OCI-LY7 (cell line): ENCODE results near the gene PATJ. TPM values are rescaled to one million over a fixed set of nuclear protein-coding genes. Genes with fewer than 3 reads are reported as not detected.

Experiments
- BruUV-seq: library from RNA; stranded (reverse); fragments of 400-500 nt; replicated peaks from 2 replicates; lab custom pipeline; 2021; lab: Mats Ljungman, UMichigan
- CTCF ChIA-PET: fragments of 300-600 bp; sonication (Branson Sonifier 250); formaldehyde crosslinking; loops from one replicate; lab custom pipeline; 2022; ENCODE audit warnings: antibody characterized with exemption; ENCODE audit not compliant: unreplicated experiment; lab: Charles Lee
- POLR2A ChIA-PET: fragments of 300-600 bp; sonication (Branson Sonifier 250); formaldehyde crosslinking; loops from one replicate; lab custom pipeline; 2022; ENCODE audit warnings: antibody characterized with exemption; lab: Charles Lee
- DNase-seq: peaks from one replicate; pipeline ENCODE4 v3.0.0-alpha.2; 2015; ENCODE audit warnings: low spot score
- H2AFZ ChIP-seq: fragments of 200-600 bp; sonication (generic), shearing (Covaris generic); 2 replicates; pipeline ENCODE4 v1.6.1; 2014; ENCODE audit warnings: mild to moderate bottlenecking, antibody characterized with exemption, low read length, moderate library complexity
- H3K27ac ChIP-seq: fragments of 200-600 bp; sonication (generic); 2 replicates; pipeline ENCODE4 v1.5.1; 2014; ENCODE audit warnings: mixed run types, low read depth, mild to moderate bottlenecking, moderate library complexity, low read length, inconsistent platforms; ENCODE audit not compliant: poor library complexity, severe bottlenecking
- H3K36me3 ChIP-seq: fragments of 200-600 bp; sonication (generic); 2 replicates; pipeline ENCODE4 v1.6.1; 2014; ENCODE audit warnings: mild to moderate bottlenecking, antibody characterized with exemption, low read length, moderate library complexity, mixed read lengths; ENCODE audit not compliant: insufficient read depth
- H3K4me1 ChIP-seq: fragments of 200-600 bp; sonication (generic); 2 replicates; pipeline ENCODE4 v1.5.1; 2014; ENCODE audit warnings: mild to moderate bottlenecking, low read length; ENCODE audit not compliant: insufficient read depth, poor library complexity, severe bottlenecking
- H3K4me2 ChIP-seq: fragments of 200-600 bp; sonication (generic); 2 replicates; pipeline ENCODE4 v1.6.1; 2014; ENCODE audit warnings: mild to moderate bottlenecking, low read length
- H3K4me3 ChIP-seq: fragments of 200-600 bp; sonication (generic); 2 replicates; pipeline ENCODE4 v1.5.1; 2014; ENCODE audit warnings: mild to moderate bottlenecking, low read depth, low read length; ENCODE audit not compliant: poor library complexity, severe bottlenecking
- H3K79me2 ChIP-seq: fragments of 200-600 bp; sonication (generic); 2 replicates; pipeline ENCODE4 v1.6.1; 2016; ENCODE audit warnings: low read depth, mild to moderate bottlenecking, low read length, moderate library complexity, mixed read lengths; ENCODE audit not compliant: insufficient read depth
- H3K9me2 ChIP-seq: fragments of 200-600 bp; sonication (generic); 2 replicates; pipeline ENCODE4 v1.6.1; 2016; ENCODE audit warnings: mild to moderate bottlenecking, low read length, mixed read lengths; ENCODE audit not compliant: insufficient read depth
- H3K9me3 ChIP-seq: fragments of 200-600 bp; sonication (generic); 2 replicates; pipeline ENCODE4 v1.6.1; 2014; ENCODE audit warnings: mild to moderate bottlenecking, mixed run types, low read length, mixed read lengths
- H4K20me1 ChIP-seq: fragments of 200-600 bp; sonication (generic); 2 replicates; pipeline ENCODE4 v1.6.1; 2014; ENCODE audit warnings: mild to moderate bottlenecking, antibody characterized with exemption, low read length, moderate library complexity, mixed read lengths; ENCODE audit not compliant: insufficient read depth
- CTCF ChIP-seq: fragments of 200-600 bp; sonication (generic); conservative IDR thresholded peaks from 2 replicates; pipeline ENCODE4 v1.5.1; 2014; ENCODE audit warnings: mild to moderate bottlenecking, antibody characterized with exemption, low read length, moderate library complexity, mixed read lengths
- EZH2phosphoT487 ChIP-seq: fragments of 200-600 bp; sonication (generic); IDR thresholded peaks from 2 replicates; pipeline ENCODE4 v1.6.1; 2018; ENCODE audit warnings: low read depth, borderline replicate concordance, mild to moderate bottlenecking, mixed run types, antibody characterized with exemption, low read length, moderate library complexity, mixed read lengths
- intact Hi-C: fragments of 100-400 bp; cut with micrococcal nuclease; formaldehyde crosslinking; loops from one replicate; pipeline ENCODE4 v1.10.0; 2022; ENCODE audit not compliant: unreplicated experiment
- total RNA-seq, 2 experiments: library from RNA; depleted of rRNA in 1 of 2; stranded (reverse); fragments of >200 nt in 1 of 2; shearing (Covaris generic) in 1 of 2; gene quantifications; 2 replicates each; pipeline ENCODE4 v1.2.3, GENCODE V29; 2014 to 2022

Gene PATJ
- total RNA-seq, 2 experiments from 2014 or later = 0.95 to 4.0 TPM

GRCh38 chr1:62111084-62111483 is 368.8 kb downstream of the PATJ start:
- H3K4me2 ChIP-seq = no peak overlapping the region
- H3K4me1 ChIP-seq = no peaks in the 10 kb centered on the region
- no peak overlapping the region for H2AFZ ChIP-seq
- BruUV-seq = no TSS peak
- no peaks in the 10 kb centered on the region for H3K9me2 ChIP-seq
- CTCF ChIA-PET = no interaction called here
- no peaks in the 10 kb centered on the region for H3K79me2 ChIP-seq
- H3K36me3 ChIP-seq = no peaks in the 10 kb centered on the region
- H4K20me1 ChIP-seq = no peaks in the 10 kb centered on the region
- no peak overlapping the region for H3K4me3 ChIP-seq
- H3K9me3 ChIP-seq = no peaks in the 10 kb centered on the region
- POLR2A ChIA-PET = no interaction called here
- intact Hi-C loops = no loop called here
- DNase-seq = no peak
- no peak overlapping the region for H3K27ac ChIP-seq
- peak; percentile 30; the same call in 1 of the 2 replicates for TF ChIP-seq CTCF
- TF ChIP-seq EZH2phosphoT487 = no peak

- BruUV-seq = no TSS peak
- H3K36me3 ChIP-seq = no peaks in the 10 kb centered on the region
- H3K4me2 ChIP-seq = no peak overlapping the region
- TF ChIP-seq EZH2phosphoT487 (no peak), CTCF (no peak)
- no peaks in the 10 kb centered on the region for H3K9me2 ChIP-seq
- no peak for DNase-seq
- H3K27ac ChIP-seq = no peak overlapping the region
- no peaks in the 10 kb centered on the region for H3K9me3 ChIP-seq
- H2AFZ ChIP-seq = no peak overlapping the region
- intact Hi-C loops = no loop called here
- H3K79me2 ChIP-seq = no peaks in the 10 kb centered on the region
- POLR2A ChIA-PET = no interaction called here
- CTCF ChIA-PET = no interaction called here
- H4K20me1 ChIP-seq = no peaks in the 10 kb centered on the region
- H3K4me1 ChIP-seq = no peaks in the 10 kb centered on the region
- H3K4me3 ChIP-seq = no peak overlapping the region
Measured at GRCh38 chr1:62113507-62113906, 371.2 kb downstream of the PATJ start.

DNA sequence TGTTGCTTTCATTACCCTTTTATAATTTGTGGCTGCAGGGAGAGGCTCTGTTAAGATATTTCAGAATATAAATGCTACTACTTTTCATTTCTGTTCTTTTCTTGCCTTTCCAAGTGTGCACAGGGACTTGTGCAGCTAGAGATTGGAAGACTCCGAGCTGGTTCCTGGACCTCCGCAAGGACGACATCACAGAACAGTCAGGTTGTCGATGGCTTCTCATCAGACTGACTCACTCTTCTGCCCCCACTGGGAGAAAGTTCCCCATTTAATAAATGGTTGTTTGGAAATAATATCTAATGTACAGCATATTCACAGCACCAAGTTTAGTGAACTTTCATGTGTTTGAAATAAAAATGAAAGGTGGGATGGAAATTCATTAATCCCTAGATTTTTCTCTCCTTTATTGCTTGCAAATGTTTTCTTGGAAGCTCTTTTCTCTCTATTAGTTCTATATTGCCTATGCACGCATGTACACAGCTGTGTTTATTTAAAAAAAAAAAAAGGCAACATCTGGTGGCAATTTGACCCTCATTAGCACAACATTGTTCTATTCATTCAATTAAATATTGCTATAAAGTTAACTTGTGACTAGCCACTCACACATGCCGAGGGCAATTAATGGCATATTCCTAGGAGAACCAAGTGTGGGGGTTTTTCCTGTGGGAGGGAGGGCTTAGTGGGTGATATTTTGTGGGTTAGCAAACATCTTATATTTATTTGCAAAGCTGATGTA is 374.9 kb downstream of the PATJ start:
- H4K20me1 ChIP-seq = no peaks in the 10 kb centered on the region
- H3K36me3 ChIP-seq = no peaks in the 10 kb centered on the region
- no peaks in the 10 kb centered on the region for H3K79me2 ChIP-seq
- H3K9me3 ChIP-seq = no peaks in the 10 kb centered on the region
- H3K4me3 ChIP-seq = no peak overlapping the region
- CTCF ChIA-PET = no interaction called here
- no peak overlapping the region for H2AFZ ChIP-seq
- intact Hi-C loops = no loop called here
- no peak overlapping the region for H3K4me2 ChIP-seq
- no peak for TF ChIP-seq CTCF
- TF ChIP-seq EZH2phosphoT487 = no peak
- H3K9me2 ChIP-seq = no peaks in the 10 kb centered on the region
- no peak overlapping the region for H3K27ac ChIP-seq
- DNase-seq = no peak
- POLR2A ChIA-PET = interaction anchor here (0.7 kb wide), 1 partner anchor 1428 kb away, joined by 5 read pairs; no protein-coding TSS in a partner anchor
- BruUV-seq = no TSS peak
- H3K4me1 ChIP-seq = no peaks in the 10 kb centered on the region
